GM18502 (cell line): ENCODE measurements around the gene GAGE13.
"Not testable (repeated sequence)": the region's sequence is repeated elsewhere in the genome, so short reads cannot be mapped to it uniquely, and the experiment has no call there.

Source experiments
- ATAC-seq: cut with Tn5 transposase; IDR thresholded peaks from one replicate; pipeline ENCODE4 v1.9.1; 2021; ENCODE audit warnings: mild to moderate bottlenecking; ENCODE audit not compliant: unreplicated experiment, poor library complexity

Gene GAGE13

GRCh38 chrX:49323735-49324134 lies 7.6 kb upstream of the GAGE13 start:
- not testable (repeated sequence) for ATAC-seq

- ATAC-seq = not testable (repeated sequence)
These were observed 961 bp upstream of the GAGE13 start for GRCh38 chrX:49330421-49330820.

- ATAC-seq = not testable (repeated sequence)
These were observed 459 bp downstream of the GAGE13 start for GRCh38 chrX:49331841-49332240.

GRCh38 chrX:49341449-49341848 lies 10.1 kb downstream of the GAGE13 start:
- ATAC-seq = not testable (repeated sequence)

- ATAC-seq = not testable (repeated sequence)
These were observed 13.3 kb downstream of the GAGE13 start for GRCh38 chrX:49344496-49345175.

GRCh38 chrX:49345402-49345801 lies 14.0 kb downstream of the GAGE13 start:
- not testable (repeated sequence) for ATAC-seq

- ATAC-seq = not testable (repeated sequence)
These were observed 14.8 kb downstream of the GAGE13 start for GRCh38 chrX:49346150-49346549.
